Fibroblast of lung (primary cell): ENCODE data around the gene AHCYL1.

Experiments used
- CTCF ChIP-seq, 2 donors: IDR thresholded peaks in 1 of 2; conservative IDR thresholded peaks in 1 of 2; 1 replicate in 1 of 2; 2 replicates in 1 of 2; pipeline ENCODE4 v1.5.1; 2011 to 2012; ENCODE audit warnings: low read length in 2 of 2, control low read depth in 1 of 2, inconsistent platforms in 1 of 2, low read depth in 1 of 2, mild to moderate bottlenecking in 1 of 2
- EZH2 ChIP-seq: IDR thresholded peaks from 2 replicates; pipeline ENCODE4 v1.5.1; 2012; ENCODE audit warnings: low read length, control low read depth, mild to moderate bottlenecking; ENCODE audit errors: missing control alignments

- TF ChIP-seq EZH2: no peak
- no peak for TF ChIP-seq CTCF (conservative IDR thresholded peaks at IDR 0.05 in 1 of 2, IDR thresholded peaks at IDR 0.05 in 1 of 2; ENCODE audit: low read depth in 1 of 2, low read length in 2 of 2)
Observed at GRCh38 chr1:109948285-109948630, 36.3 kb upstream of the AHCYL1 start.
